Jurkat, Clone E6-1 (cell line): ENCODE data around the gene SNN. TPM values are rescaled to one million over a fixed set of nuclear protein-coding genes. Genes with fewer than 3 reads are reported as not detected.

Experiments used
- DNase-seq: peaks from one replicate; pipeline ENCODE4 v3.0.0-alpha.2; 2011; ENCODE audit warnings: low read depth, low spot score
- H3K4me3 ChIP-seq: 2 replicates; pipeline ENCODE4 v1.5.1; 2011; ENCODE audit warnings: mild to moderate bottlenecking, low read length, control low read depth, moderate library complexity
- polyA plus RNA-seq: library from polyadenylated mRNA; unstranded; fragments of >200 nt; gene quantifications from one replicate; pipeline ENCODE4 v1.2.1, GENCODE V29; 2012; ENCODE audit warnings: missing spikeins; ENCODE audit not compliant: insufficient read length, insufficient read depth

SNN gene
- 25.4 TPM for polyA plus RNA-seq

DNA sequence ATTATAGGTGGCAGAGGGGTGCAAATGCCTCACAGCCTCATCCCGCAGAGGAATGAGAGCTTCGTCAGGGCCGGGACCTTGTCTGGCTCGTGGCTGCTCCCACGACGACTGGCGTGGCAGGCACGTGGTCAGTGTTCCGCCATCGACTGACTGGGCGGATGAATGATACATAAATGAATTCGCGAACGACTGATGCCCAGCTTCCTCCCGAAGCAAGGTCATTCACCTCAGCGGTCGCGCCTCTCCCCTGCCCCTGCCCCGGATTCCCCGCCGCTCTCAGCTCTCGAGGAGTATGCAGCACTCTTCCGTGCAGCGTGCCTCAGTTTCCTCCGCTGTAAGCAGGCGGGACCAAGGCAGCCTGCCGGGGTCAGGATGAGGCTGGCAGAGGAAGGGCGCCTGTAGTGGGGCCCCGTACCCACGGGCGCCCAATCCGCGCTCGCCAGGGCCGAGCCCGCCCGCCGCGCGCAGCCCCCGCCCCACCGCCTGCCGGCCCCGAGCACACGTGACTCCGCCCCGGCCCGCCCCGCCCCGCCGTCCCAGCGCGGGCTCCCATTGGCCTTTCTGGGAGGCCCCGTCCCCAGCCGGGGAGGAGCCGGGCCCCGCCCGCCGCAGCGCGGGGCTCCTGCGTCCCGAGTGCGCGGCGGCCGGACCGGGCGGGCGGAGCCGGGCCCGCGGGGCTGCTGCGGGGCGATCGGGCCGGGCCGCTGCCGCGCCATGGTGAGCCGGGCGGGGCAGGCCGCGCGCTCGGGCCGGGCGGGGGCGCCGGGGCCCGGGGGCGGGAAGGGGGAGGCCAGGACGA lies at the start of gene SNN:
TSS of gene SNN (plus strand) at position 632 of the 799 bp plus-strand sequence. CDS start 7,605 bp downstream, outside the sequence.
- DNase-seq, result peak; percentile 47
- H3K4me3 ChIP-seq, result peak within 1 kb of the TSS; percentile 56

DNA sequence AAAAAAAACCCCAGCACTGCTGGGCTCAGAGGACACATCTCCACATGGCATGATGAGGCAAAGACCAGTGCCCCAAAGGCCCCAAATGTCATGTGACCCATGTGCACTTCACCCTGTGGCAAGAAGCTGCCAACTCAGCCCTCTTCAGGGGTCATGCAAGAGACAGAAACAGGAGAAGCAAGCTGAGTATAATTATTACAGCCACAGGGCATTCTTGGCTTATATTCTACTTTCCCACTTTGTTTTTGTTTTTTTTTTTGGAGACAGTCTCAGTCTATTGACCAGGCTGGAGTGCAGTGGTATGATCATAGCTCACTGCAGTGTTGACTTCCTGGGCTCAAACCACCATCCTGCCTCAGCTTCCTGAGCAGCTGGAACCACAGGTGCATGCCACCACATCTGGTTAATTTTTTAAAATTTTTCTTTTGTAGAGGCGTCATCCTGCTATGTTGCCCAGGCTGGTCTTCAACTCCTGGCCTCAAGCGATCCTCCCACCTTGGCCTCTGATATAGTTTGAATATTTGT lies 48.9 kb upstream of the SNN start:
- DNase-seq, result peak; percentile 49
- no peak overlapping the region for H3K4me3 ChIP-seq

DNA sequence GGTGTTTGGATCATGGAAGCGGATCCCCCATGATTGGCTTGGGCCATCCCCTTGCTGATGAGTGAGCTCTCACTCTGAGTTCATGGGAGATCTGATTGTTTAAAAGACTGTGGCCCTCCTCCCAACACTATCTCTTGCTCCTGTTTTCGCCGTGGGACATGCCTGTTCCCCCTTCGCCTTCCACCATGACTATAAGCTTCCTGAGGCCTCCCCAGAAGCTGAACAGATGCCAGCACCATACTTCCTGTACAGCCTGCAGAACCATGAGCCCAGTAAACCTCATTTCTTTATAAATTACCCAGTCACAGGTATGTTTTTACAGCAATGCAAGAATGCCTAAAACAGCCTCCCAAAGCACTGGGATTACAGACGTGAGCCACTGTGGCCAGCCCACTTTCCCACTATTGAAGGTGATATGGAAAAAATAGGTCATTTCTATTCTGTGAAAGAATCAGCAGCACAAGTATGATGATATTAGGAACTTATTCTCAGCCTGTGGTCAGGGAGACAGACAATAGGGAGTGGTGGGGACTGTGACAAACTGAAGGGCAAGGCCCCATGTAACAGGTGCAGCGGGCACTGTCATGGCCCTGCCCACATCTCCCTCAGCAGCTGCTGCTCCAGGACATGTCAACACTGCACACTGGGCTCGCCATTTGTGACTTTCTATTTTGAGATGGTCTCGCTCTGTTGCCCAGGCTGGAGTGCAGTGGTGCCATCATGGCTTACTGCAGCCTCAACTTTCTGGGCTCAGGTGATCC lies 47.8 kb upstream of the SNN start:
- no peak overlapping the region for H3K4me3 ChIP-seq
- no peak for DNase-seq

DNA sequence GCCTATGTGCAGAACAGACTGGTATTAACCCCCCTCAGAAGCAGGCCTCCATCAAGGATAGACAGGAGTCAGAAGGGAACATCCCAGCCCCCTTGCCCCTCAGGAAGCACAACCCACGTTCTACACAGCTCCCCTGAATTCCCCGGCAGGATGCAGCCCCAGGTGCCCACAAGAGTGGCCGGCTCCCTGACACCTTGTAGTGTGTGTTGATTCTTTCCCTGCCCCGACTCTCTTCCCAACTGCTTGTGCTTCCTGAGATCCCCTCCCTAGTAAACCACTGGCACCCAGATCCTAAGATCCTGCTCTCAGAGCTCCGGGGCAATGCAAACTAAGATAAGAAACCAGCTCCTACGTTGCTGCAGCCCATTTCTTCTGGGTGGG lies 46.7 kb upstream of the SNN start:
- no peak overlapping the region for H3K4me3 ChIP-seq
- DNase-seq, result no peak

DNA sequence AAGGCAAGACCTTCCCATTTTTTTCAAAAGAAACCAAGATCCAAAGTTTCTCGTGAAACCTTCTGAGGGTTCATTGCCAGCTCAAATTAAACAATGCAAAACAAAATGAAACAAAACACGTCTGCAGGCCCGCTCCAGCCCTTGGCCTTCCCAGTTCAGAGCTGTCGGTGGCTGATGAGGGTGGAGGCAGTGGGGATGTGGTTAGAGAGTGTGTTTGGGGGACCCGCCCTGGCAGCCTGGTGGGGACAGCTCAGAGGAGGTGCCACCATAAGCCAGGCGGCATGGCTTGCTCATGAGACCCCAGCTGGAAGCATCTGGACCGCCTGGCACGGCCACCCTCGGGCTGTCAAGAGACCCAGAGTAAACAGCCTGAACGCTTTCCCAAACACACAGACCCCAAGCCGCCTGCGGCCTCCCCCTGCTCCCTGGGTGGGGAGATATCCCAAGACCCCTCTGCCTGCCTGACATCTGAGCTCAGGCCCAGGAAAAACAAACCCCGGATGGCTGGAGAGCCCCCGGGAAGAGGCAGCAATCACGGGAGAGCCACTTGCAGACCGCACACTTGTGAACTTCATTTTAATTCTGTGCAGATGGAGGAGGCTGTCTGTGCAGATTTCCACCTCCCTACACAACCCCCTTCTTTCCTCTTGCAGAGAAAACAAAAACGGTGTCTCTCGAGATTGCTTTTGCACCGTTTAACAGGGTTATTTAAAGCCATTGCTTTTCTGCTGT lies 46.2 kb upstream of the SNN start:
- DNase-seq, result no peak
- H3K4me3 ChIP-seq, result no peak overlapping the region

DNA sequence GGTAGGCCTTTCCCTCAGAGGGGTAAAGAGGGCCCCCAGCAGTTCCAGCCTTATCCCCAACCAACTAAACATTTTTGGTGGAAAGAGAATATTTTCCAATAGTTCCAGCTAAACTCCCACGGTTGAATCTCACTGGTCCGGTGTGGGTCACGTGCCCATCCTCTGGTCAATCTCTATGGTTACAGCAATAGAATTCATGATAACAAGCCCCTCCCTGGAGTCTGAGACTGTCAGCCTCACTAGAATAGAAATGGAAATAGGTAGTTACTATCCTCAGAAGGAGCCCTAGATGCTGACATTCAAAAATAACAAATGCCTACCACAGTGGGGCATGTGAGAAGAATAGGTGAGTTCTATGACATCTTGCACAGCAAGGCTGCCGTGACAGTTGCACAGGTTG lies 44.0 kb upstream of the SNN start:
- no peak for DNase-seq
- H3K4me3 ChIP-seq, result no peak overlapping the region

DNA sequence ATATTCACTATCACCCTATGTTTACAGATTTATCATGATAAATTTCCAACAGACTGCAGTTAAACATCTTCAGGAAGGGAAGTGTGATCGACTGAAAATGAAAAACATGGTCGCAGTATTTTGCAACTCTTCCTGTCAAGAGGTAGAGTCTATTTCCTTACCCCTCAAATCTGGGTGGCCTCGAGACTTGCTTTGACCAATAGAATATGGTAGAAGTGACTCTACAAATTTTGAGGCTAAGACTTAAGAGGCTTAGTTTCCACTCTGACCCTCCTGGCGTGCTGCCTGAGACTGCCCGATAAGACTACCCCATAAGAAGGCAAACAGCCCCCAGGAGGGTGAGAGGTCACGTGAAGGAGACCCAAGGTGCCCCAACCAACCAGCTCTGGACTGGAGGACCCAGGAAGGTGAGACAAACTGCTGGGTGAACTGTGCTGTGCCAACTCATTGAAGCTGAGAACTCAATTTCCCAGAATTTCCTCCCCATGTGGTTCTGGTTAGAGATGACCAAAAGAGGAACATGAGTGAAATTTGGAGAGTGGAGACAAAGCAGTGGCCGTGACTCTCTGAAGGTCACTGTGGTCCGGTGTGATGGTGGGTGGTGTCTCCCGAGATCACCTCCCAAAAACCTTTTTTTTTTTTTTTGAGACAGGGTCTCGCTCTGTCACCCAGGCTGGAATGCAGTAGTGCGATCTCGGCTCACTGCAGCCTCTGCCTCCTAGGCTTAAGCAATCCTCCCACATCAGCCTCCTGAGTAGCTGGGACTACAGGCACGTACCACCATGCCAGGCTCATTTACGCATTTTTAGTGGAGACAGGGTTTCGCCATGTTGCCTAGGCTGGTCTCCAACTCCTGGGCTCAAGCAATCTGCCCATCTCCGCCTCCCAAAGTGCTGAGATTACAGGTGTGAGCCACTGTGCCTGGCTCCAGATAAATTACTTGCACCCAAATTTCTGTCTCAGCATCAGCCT lies 43.3 kb upstream of the SNN start:
- no peak overlapping the region for H3K4me3 ChIP-seq
- no peak for DNase-seq

DNA sequence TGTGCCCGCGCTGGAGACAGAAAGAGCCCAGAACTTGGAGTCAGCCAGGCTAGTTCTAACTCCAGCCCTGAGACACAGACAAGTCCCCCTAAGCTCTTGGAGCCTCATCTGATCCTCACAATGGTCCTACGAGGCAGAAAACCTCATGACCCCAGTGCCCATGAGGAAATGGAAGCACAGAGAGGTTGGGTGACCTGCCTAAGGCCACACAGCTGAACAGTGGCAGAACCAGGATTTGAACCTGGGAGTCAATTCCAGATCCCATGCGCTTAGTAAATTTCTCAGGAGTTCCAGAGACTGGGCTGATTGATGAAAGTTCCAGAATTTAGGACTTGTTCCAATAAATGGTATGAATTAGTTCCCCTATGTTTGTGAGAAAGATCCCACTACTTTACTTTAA lies 42.5 kb upstream of the SNN start:
- no peak for DNase-seq
- no peak overlapping the region for H3K4me3 ChIP-seq

DNA sequence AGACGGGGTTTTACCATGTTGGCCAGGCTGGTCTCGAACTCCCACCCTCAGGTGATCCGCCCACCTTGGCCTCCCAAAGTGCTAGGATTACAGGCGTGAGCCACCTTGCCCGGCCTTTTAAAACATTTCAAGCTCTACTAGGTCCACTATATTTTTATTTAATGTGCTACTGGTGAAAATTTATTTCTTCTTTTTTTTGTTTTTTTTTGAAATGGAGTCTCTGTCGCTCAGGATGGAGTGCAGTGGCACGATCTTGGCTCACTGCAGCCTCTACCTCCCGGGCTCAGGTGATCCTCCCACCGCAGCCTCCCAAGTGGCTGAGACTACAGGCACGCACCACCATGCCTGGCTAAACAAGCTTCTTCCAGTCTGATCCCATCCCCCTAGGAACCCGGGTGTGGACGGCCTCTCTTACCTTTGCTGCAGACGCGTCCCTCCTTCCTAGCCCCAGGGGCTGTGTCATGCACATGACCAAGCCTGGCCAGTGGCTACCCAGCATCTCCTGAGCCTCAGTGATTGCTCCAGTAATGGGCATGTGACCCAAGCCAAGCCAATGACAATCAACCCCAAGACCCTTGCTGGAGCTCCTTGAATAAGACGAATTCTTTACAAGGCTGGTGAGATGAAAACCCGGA lies 41.5 kb upstream of the SNN start:
- no peak for DNase-seq
- H3K4me3 ChIP-seq, result no peak overlapping the region

DNA sequence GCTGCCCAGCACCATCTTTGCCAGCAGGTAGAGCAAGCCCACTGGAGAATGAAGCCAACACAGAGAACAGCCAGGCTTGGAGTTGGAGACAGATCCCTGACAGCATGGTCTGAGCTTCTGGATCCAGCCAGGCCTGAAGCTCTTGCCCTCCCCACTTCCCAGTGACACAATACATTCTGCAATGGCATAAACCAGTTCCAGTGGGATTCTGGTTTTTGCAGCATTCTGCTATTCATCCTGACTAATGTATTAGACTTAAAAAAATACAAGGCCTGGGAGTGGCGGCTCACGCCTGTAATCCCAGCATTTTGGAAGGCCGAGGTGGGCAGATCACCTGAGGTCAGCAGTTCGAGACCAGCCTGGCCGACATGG lies 41.0 kb upstream of the SNN start:
- DNase-seq, result no peak
- no peak overlapping the region for H3K4me3 ChIP-seq

DNA sequence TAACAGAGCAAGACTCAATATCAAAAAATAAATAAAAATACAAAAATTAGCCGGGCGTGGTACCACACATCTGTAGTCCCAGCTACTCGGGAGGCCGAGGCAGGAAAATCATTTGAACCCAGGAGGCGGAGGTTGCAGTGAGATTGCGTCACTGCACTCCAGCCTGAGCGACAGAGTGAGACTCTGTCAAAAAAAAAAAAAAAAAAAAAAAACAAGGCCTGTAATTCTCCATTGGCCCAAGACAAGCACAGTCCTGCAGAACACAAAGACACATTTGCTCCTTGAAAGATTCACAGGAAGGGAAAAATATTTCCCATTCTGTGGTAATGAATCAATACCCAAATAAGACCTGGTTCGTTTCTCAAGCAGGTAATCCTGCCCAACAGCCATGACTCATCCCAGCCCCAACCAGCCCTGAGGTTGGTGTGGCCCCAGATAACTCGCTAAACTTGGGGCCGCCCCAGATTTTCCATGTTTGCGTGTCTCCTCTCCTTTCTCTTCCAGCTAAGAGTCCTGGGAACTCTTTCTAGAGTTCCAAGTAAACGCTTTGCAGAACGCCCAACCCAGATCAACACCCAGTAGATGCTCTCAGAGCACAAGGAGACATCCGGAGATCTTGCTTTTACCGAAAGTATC lies 40.3 kb upstream of the SNN start:
- H3K4me3 ChIP-seq, result no peak overlapping the region
- DNase-seq, result no peak

DNA sequence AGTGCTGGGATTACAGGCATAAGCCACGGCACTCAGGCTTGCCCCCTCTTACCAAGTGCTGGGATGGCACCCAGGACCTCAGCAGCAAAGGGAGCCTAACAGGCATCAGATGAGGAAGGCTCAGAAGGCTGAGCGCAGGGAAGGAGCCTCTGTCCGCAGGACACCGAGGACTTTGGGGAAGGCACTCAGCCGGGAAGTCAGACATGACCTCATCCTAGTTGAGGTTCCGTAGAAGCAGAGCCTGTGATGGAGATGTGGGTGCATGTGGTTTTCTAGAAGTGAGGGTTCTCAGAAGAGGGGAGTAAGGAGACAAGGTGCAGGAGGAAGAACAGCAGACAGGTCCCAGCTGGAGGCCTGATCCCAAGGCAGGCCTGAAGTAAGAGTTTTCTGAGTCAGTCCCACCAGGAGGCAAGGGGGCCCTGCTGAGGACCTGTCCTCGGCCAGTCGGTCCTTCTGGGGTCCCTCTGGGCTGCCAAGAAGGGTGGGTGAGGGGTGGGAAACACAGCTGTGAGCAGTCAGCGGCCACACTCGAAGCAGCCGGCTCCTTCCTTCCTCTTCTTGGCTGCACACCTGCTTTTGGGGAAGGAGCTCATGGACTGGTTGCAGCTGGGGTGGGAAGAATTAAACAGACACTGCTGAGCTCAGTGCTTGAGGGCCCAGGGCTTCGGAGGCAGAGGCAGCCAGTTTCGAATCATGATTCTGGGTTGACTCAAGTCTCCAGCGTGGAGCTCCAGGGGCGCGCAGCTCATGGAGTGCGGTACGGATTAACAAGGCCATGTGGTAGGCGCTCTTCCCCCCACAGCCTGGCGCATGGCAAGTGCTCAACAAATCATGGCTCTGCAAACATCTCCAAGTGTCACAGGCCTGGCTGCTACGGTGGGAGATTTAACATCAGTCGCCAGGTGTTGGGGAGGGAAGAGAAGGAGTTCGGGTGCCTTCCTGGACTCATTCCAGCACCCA lies 38.9 kb upstream of the SNN start:
- no peak overlapping the region for H3K4me3 ChIP-seq
- DNase-seq, result no peak

DNA sequence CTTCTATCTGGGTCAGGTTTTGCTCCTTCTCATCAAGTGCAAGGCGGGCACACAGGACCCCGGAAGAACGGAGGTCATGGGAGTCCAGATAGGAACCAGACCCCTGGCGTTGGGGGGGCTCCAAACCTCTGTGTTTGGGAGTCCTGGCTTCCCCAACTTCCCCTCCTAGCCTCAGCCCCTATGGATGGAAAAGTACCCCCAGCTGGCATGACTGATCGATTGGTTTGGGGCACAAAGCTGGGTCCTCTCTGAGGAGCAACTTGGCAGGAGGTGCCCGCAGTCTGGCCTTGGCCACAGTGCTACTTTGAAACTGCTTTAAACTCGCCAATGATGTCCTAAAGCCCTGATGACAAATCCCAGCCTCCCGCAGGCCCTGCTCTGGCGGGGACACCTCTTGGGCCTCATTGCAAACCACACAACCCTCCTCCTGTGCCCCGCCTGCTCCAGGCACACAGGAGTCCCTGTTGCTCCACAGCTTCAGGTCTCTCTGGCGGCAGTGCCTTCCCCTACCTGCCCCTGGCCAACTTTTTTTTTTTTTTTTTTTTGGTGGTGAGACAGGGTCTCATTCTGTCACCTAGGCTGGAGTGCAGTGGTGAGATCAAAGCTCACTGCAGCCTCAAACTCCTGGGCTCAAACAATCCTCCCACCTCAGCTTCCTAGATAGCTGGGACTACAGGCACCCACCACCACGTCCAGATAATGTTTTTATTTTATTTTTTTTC lies 38.0 kb upstream of the SNN start:
- H3K4me3 ChIP-seq, result no peak overlapping the region
- no peak for DNase-seq

DNA sequence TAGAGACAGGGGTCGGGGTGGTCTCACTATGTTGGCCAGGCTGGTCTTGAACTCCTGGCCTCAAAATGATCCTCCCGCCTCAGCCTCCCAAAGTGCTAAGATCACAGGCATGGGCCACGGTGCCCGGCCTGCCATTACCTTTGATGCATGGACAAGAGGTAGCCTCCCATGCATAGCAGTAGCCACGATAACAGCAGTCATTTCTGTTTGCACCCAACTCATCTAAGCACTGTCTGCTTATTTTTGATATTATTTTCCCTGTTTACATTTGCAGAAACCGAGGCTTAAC lies 37.5 kb upstream of the SNN start:
- DNase-seq, result no peak
- no peak overlapping the region for H3K4me3 ChIP-seq

DNA sequence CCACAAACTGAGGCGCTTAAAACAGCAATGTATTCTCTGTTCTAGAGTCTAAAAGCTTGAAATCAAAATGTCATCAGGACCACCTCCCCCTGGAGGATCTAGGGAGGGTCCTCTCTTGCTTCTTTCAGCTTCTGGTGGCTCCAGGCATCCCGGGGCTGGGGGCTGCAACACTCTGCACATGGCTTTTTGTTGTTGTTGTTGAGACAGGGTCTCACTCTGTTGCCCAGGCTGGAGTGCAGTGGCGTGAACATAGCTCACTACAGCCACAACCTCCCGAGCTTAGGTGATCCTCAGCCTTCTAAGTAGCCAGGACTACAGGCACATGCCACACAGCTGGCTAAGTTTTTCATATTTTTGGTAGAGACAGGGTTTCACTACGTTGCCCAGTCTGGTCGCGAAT lies 37.0 kb upstream of the SNN start:
- no peak overlapping the region for H3K4me3 ChIP-seq
- DNase-seq, result no peak

DNA sequence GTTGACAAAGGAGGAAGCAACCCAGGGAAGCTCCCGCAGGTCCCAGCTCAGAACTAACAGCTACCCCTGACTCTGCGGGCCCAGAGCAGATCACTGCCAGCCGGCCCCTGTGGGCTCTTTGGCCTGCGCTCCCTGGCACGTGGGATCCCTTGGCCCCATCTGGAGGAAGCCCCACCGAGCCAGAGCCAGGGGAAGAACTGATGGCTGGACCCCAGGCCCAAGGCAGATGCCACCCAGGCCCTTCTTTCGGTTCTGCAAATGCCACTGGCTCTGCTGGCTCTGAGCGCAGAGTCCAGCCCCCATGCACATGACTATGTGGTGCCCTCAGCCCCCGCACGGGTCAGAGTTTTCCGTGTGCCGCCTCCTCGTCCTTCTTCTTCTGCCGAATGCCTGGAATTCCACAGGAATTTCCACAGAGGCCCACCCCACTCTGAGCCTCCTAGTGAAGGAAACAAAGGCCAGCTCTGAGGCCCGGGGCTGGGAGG lies 35.8 kb upstream of the SNN start:
- H3K4me3 ChIP-seq, result no peak overlapping the region
- no peak for DNase-seq
